SJCRH30 (cell line): ENCODE results near the gene KNG1. TPM values are rescaled to one million over a fixed set of nuclear protein-coding genes. Genes with fewer than 3 reads are reported as not detected.

ENCODE experiments used
- total RNA-seq: library from RNA; depleted of rRNA; stranded (reverse); fragments of >200 nt; shearing (Covaris generic); gene quantifications from 2 replicates; pipeline ENCODE4 v1.2.3, GENCODE V29; 2014; rRNA removed

KNG1 gene
- total RNA-seq, 1 experiment from 2014 or later: not detected

Other genes with a start within 250 kb of the KNG1 start
- 0.56 and 0.87 TPM in 2 replicates for gene CRYGS, start 173.0 kb upstream of the KNG1 start, total RNA-seq
- gene TBCCD1, start 150.0 kb upstream of the KNG1 start, total RNA-seq: 19.1 and 19.3 TPM in 2 replicates
- gene DNAJB11, start 146.6 kb upstream of the KNG1 start, total RNA-seq: 79.4 and 80.1 TPM in 2 replicates
- not detected in 2 replicates for gene AHSG, start 104.3 kb upstream of the KNG1 start, total RNA-seq
- gene FETUB, start 77.0 kb upstream of the KNG1 start, total RNA-seq: not detected in 2 replicates
- not detected in 2 replicates for gene HRG, start 51.3 kb upstream of the KNG1 start, total RNA-seq
- gene EIF4A2, start 66.2 kb downstream of the KNG1 start, total RNA-seq: 261 and 315 TPM in 2 replicates
- 85.5 and 96.6 TPM in 2 replicates for gene RFC4, start 89.1 kb downstream of the KNG1 start, total RNA-seq
- not detected in 2 replicates for gene ADIPOQ, start 125.4 kb downstream of the KNG1 start, total RNA-seq
- 2.3 TPM in 2 replicates for gene ST6GAL1, start 213.2 kb downstream of the KNG1 start, total RNA-seq